IMR-90 (cell line): ENCODE data around the gene DRC7. TPM values are rescaled to one million over a fixed set of nuclear protein-coding genes. Genes with fewer than 3 reads are reported as not detected.

Experiments used
- ATAC-seq: fragments of 200-7000 bp; cut with Tn5 transposase; 2 replicates; pipeline ENCODE4 v1.9.1; 2020; ENCODE audit warnings: low read depth, mild to moderate bottlenecking, moderate library complexity
- BruUV-seq: library from RNA; stranded (reverse); fragments of 400-500 nt; replicated peaks from 2 replicates; lab custom pipeline; 2021; lab: Mats Ljungman, UMichigan
- CTCF ChIA-PET: fragments of 300-600 bp; formaldehyde crosslinking; extraction: SDS; loops from one replicate; lab custom pipeline; 2021; ENCODE audit warnings: antibody characterized with exemption; lab: Yijun Ruan, JAX
- POLR2A ChIA-PET: fragments of 300-600 bp; sonication (Branson Sonifier 250); formaldehyde crosslinking; loops from one replicate; lab custom pipeline; 2022; ENCODE audit warnings: antibody characterized with exemption; ENCODE audit not compliant: unreplicated experiment; lab: Charles Lee
- DNase-seq: peaks from one replicate; pipeline ENCODE4 v3.0.0; 2013
- H2AFZ ChIP-seq: replicated peaks from 2 replicates; pipeline ENCODE3; 2013; ENCODE audit warnings: low read length, mild to moderate bottlenecking; ENCODE audit not compliant: poor library complexity
- H2AK5ac ChIP-seq: 2 replicates; pipeline ENCODE4 v1.6.1; 2013; ENCODE audit warnings: low read depth, low read length, inconsistent platforms
- H2AK9ac ChIP-seq: replicated peaks from 2 replicates; pipeline ENCODE3; 2013; ENCODE audit warnings: mild to moderate bottlenecking, low read depth, low read length, moderate library complexity; ENCODE audit not compliant: poor library complexity
- H2BK120ac ChIP-seq: 2 replicates; pipeline ENCODE4 v1.6.1; 2013; ENCODE audit warnings: low read depth, low read length, inconsistent platforms
- H2BK15ac ChIP-seq: 3 replicates; pipeline ENCODE4 v1.6.1; 2013; ENCODE audit warnings: low read depth, low read length, inconsistent platforms
- H2BK20ac ChIP-seq: 2 replicates; pipeline ENCODE4 v1.6.1; 2013; ENCODE audit warnings: low read depth, mild to moderate bottlenecking, inconsistent platforms, low read length, moderate library complexity
- H2BK5ac ChIP-seq: 2 replicates; pipeline ENCODE4 v1.6.1; 2013; ENCODE audit warnings: mild to moderate bottlenecking, low read depth, low read length, inconsistent platforms; ENCODE audit not compliant: poor library complexity, severe bottlenecking
- H3K14ac ChIP-seq: replicated peaks from 2 replicates; pipeline ENCODE4 v1.6.1; 2013; ENCODE audit warnings: low read depth, low read length, inconsistent platforms
- H3K18ac ChIP-seq: 2 replicates; pipeline ENCODE4 v1.6.1; 2013; ENCODE audit warnings: low read depth, low read length, control low read depth
- H3K23ac ChIP-seq: 2 replicates; pipeline ENCODE4 v1.6.1; 2013; ENCODE audit warnings: low read depth, low read length, inconsistent platforms
- H3K27ac ChIP-seq: 2 replicates; pipeline ENCODE4 v1.5.1; 2013; ENCODE audit warnings: mild to moderate bottlenecking, control low read depth, low read length; ENCODE audit not compliant: insufficient read depth
- H3K27me3 ChIP-seq: 2 replicates; pipeline ENCODE4 v1.6.1; 2013; ENCODE audit warnings: low read length; ENCODE audit not compliant: control insufficient read depth, insufficient read depth
- H3K36me3 ChIP-seq: 2 replicates; pipeline ENCODE4 v1.6.1; 2013; ENCODE audit warnings: low read length, mixed read lengths; ENCODE audit not compliant: control insufficient read depth, insufficient read depth
- H3K4ac ChIP-seq: 2 replicates; pipeline ENCODE4 v1.6.1; 2013; ENCODE audit warnings: low read depth, low read length, inconsistent platforms
- H3K4me1 ChIP-seq: 2 replicates; pipeline ENCODE4 v1.6.1; 2013; ENCODE audit warnings: low read length, mixed read lengths; ENCODE audit not compliant: control insufficient read depth, insufficient read depth
- H3K4me2 ChIP-seq: 2 replicates; pipeline ENCODE4 v1.6.1; 2013; ENCODE audit warnings: low read depth, mild to moderate bottlenecking, control low read depth, low read length, moderate library complexity
- H3K4me3 ChIP-seq: 2 replicates; pipeline ENCODE4 v1.5.1; 2013; ENCODE audit warnings: low read depth, mild to moderate bottlenecking, control low read depth, low read length, moderate library complexity; ENCODE audit not compliant: insufficient read depth
- H3K56ac ChIP-seq: 2 replicates; pipeline ENCODE4 v1.6.1; 2013; ENCODE audit warnings: low read length, inconsistent platforms; ENCODE audit not compliant: insufficient read depth; ENCODE audit errors: extremely low read depth
- H3K79me1 ChIP-seq, 2 experiments: 2 replicates each; pipeline ENCODE4 v1.6.1; 2013; ENCODE audit warnings: low read length in 2 of 2, inconsistent platforms in 1 of 2, low read depth in 1 of 2
- H3K9ac ChIP-seq: 2 replicates; pipeline ENCODE4 v1.6.1; 2013; ENCODE audit warnings: low read depth, low read length, control low read depth
- H3K9me1 ChIP-seq: 2 replicates; pipeline ENCODE4 v1.6.1; 2013; ENCODE audit warnings: low read length, inconsistent platforms; ENCODE audit not compliant: insufficient read depth
- H3K9me3 ChIP-seq: 2 replicates; pipeline ENCODE4 v1.6.1; 2013; ENCODE audit warnings: low read length; ENCODE audit not compliant: control insufficient read depth, insufficient read depth
- H4K20me1 ChIP-seq: 2 replicates; pipeline ENCODE4 v1.6.1; 2013; ENCODE audit warnings: low read length, inconsistent platforms; ENCODE audit not compliant: insufficient read depth
- H4K5ac ChIP-seq: 2 replicates; pipeline ENCODE4 v1.6.1; 2013; ENCODE audit warnings: mild to moderate bottlenecking, low read depth, low read length, control low read depth
- H4K8ac ChIP-seq, 2 experiments: 2 replicates each; pipeline ENCODE4 v1.6.1; 2013; ENCODE audit warnings: low read depth in 2 of 2, low read length in 2 of 2, control low read depth in 1 of 2, inconsistent platforms in 1 of 2
- H4K91ac ChIP-seq: 2 replicates; pipeline ENCODE4 v1.6.1; 2013; ENCODE audit warnings: low read depth, low read length, inconsistent platforms; ENCODE audit not compliant: insufficient read depth
- BHLHE40 ChIP-seq: fragments of 150-350 bp; IDR thresholded peaks from 2 replicates; pipeline ENCODE4 v1.6.1; 2016; ENCODE audit warnings: mild to moderate bottlenecking, low read depth, low read length
- CEBPB ChIP-seq: IDR thresholded peaks from 2 replicates; pipeline ENCODE4 v1.6.1; 2012; ENCODE audit warnings: low read depth, low read length, improper control_type of control experiment
- CHD1 ChIP-seq: IDR thresholded peaks from 2 replicates; pipeline ENCODE4 v1.6.1; 2012; ENCODE audit warnings: low read depth, low read length, improper control_type of control experiment
- FOS ChIP-seq: fragments of 150-350 bp; IDR thresholded peaks from 2 replicates; pipeline ENCODE4 v1.6.1; 2016; ENCODE audit warnings: low read depth, low read length
- MAFK ChIP-seq: IDR thresholded peaks from 2 replicates; pipeline ENCODE4 v1.6.1; 2012; ENCODE audit warnings: low read depth, low read length, improper control_type of control experiment
- MAZ ChIP-seq: IDR thresholded peaks from 2 replicates; pipeline ENCODE4 v1.6.1; 2012; ENCODE audit warnings: low read depth, mild to moderate bottlenecking, low read length, improper control_type of control experiment, moderate library complexity, borderline replicate concordance
- MXI1 ChIP-seq: IDR thresholded peaks from 2 replicates; pipeline ENCODE4 v1.6.1; 2012; ENCODE audit warnings: low read depth, mild to moderate bottlenecking, low read length, moderate library complexity, borderline replicate concordance
- POLR2A ChIP-seq: IDR thresholded peaks from 2 replicates; pipeline ENCODE4 v1.6.1; 2012; ENCODE audit warnings: mild to moderate bottlenecking, low read depth, low read length
- RAD21 ChIP-seq: IDR thresholded peaks from 2 replicates; pipeline ENCODE4 v1.6.1; 2012; ENCODE audit warnings: low read length, improper control_type of control experiment
- RCOR1 ChIP-seq: IDR thresholded peaks from 2 replicates; pipeline ENCODE4 v1.6.1; 2012; ENCODE audit warnings: mild to moderate bottlenecking, low read length, improper control_type of control experiment; ENCODE audit not compliant: insufficient replicate concordance
- RFX5 ChIP-seq: IDR thresholded peaks from 2 replicates; pipeline ENCODE4 v1.8.0; 2012; ENCODE audit warnings: low read depth, mild to moderate bottlenecking, low read length, moderate library complexity
- SMC3 ChIP-seq: fragments of 150-350 bp; IDR thresholded peaks from 2 replicates; pipeline ENCODE4 v1.6.1; 2016; ENCODE audit warnings: low read depth, mild to moderate bottlenecking, antibody characterized with exemption, low read length, moderate library complexity
- WGBS, 2 experiments: methylation state at CpG; one replicate each; pipeline versions ENCODE4 v1.1.5 to v1.1.7; 2013; ENCODE audit warnings: missing lambda C conversion rate in 2 of 2; ENCODE audit not compliant: insufficient read length in 1 of 2; ENCODE audit errors: extremely low coverage in 2 of 2; 5-methylcytosine and 5-hydroxymethylcytosine counted together
- dilution Hi-C: fragments of 300-500 bp; cut with HindIII; formaldehyde crosslinking; loops from one replicate; pipeline ENCODE4 v1.14.3; 2018; ENCODE audit warnings: low sequenced_read_pairs; ENCODE audit not compliant: unreplicated experiment
- in situ Hi-C: fragments of 300-500 bp; cut with MboI; formaldehyde crosslinking; loops from 3 replicates; pipeline ENCODE4 v1.14.3; 2019; ENCODE audit warnings: low sequenced_read_pairs, inconsistent platforms, mixed read lengths
- intact Hi-C: fragments of 100-400 bp; cut with micrococcal nuclease; formaldehyde crosslinking; loops from 2 replicates; pipeline ENCODE4 v1.10.0; 2022
- polyA plus RNA-seq, 3 experiments: library from polyadenylated mRNA; depleted of rRNA; stranded (reverse); fragments of >200 nt; gene quantifications; 2 replicates each; pipeline ENCODE4 v1.2.3, GENCODE V29; 2012; ENCODE audit warnings: low replicate concordance in 1 of 3
- total RNA-seq: library from RNA; depleted of rRNA; stranded (reverse); fragments of >200 nt; gene quantifications from 2 replicates; pipeline ENCODE4 v1.2.3, GENCODE V29; 2012
- TF ChIP-seq, protein P1 (sequence below): conservative IDR thresholded peaks from 2 replicates; pipeline ENCODE4 v1.5.1; 2012; ENCODE audit warnings: mild to moderate bottlenecking, low read depth, low read length, improper control_type of control experiment
- TF ChIP-seq, protein P2 (sequence below): fragments of 150-350 bp; IDR thresholded peaks from 2 replicates; pipeline ENCODE4 v1.6.1; 2017; ENCODE audit warnings: mild to moderate bottlenecking, antibody characterized with exemption, low read length, low read depth
- TF ChIP-seq, protein P3 (sequence below): fragments of 150-350 bp; IDR thresholded peaks from 2 replicates; pipeline ENCODE4 v1.6.1; 2016; ENCODE audit warnings: low read depth, mild to moderate bottlenecking, low read length, moderate library complexity, borderline replicate concordance

The DRC7 gene
- total and polyA plus RNA-seq, 2 of the 4 experiments (the other 2 are of a cell fraction) = not detected

DNA sequence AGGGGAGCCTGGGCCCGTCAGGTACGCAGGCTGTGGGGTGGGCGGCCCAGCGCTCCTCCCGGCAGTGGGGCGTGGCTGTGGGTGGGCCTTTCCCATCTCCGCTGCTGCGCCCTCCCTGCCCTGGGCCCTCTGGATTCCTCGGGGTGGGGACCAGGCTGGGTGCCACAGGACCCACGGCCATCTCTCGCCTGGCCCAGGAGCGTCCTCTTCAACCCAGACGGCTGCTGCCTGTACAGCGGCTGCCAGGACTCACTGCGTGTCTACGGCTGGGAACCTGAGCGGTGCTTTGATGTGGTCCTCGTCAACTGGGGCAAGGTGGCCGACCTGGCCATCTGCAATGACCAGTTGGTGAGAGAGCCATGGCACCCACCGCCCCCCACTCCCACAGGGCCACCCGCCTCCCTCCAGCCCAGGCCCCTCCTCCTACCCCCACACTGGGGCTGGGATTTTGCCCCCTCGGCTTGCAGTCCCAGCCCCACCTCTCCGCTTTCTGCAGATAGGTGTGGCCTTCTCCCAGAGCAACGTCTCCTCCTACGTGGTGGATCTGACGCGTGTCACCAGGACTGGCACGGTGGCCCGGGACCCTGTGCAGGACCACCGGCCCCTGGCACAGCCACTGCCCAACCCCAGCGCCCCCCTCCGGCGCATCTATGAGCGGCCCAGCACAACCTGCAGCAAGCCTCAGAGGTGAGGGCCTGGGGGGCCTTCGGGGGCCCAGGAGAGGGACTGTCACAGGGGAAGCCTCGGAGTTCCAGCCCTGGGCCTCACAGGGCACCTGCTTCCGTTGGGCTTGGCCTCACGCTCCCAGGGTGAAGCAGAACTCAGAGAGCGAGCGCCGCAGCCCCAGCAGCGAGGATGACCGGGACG is 58.2 kb downstream of the DRC7 start:
- no peaks in the 10 kb centered on the region for H3K9me3 ChIP-seq
- in situ Hi-C loops = loop anchor here (10.0 kb wide), 2 partner anchors 112 to 252 kb away; partner anchors contain the start of genes USB1 and ZNF319
- POLR2A ChIA-PET = no interaction called here

More for the DNA sequence above, 58.2 kb downstream of the DRC7 start:
- Histone ChIP-seq H3K4me3 (no peak overlapping the region), H3K9me1 (no peaks in the 10 kb centered on the region), H3K27ac (no peak overlapping the region), H2BK5ac (no peak overlapping the region), H3K9ac (no peak overlapping the region), H2AK9ac (no peak overlapping the region), H3K27me3 (no peaks in the 10 kb centered on the region), H4K8ac (no peak overlapping the region), H2AFZ (no peak overlapping the region), H4K91ac (no peak overlapping the region), H3K4ac (no peak overlapping the region), H3K14ac (no peak overlapping the region), H3K4me2 (no peak overlapping the region), H4K20me1 (no peaks in the 10 kb centered on the region; the same call in 1 of the 2 replicates), H2BK20ac (no peak overlapping the region), H2BK15ac (no peak overlapping the region), H2AK5ac (no peak overlapping the region), H3K23ac (no peak overlapping the region), H3K36me3 (peaks cover 32% of the 10 kb centered on the region), H4K5ac (no peak overlapping the region), H3K4me1 (0 out of 2 replicates have a peak, but pooled peaks cover 2% of the 10 kb centered on the region), H2BK120ac (no peak overlapping the region), H3K18ac (no peak overlapping the region), H3K79me1 (no peaks in the 10 kb centered on the region), H3K56ac (no peak overlapping the region)
- CTCF ChIA-PET = no interaction called here
- WGBS, 2 experiments = 88% methylated on average over 18 of the region's 44 CpGs; no CpG with 5 or more reads in 1 of the 2 experiments
- TF ChIP-seq POLR2A (no peak), FOS (no peak), CHD1 (no peak), MAFK (no peak), RCOR1 (no peak), SMC3 (no peak), RFX5 (no peak), CEBPB (no peak), RAD21 (no peak), MXI1 (no peak), MAZ (no peak), BHLHE40 (no peak)
- TF ChIP-seq, protein P1, sequence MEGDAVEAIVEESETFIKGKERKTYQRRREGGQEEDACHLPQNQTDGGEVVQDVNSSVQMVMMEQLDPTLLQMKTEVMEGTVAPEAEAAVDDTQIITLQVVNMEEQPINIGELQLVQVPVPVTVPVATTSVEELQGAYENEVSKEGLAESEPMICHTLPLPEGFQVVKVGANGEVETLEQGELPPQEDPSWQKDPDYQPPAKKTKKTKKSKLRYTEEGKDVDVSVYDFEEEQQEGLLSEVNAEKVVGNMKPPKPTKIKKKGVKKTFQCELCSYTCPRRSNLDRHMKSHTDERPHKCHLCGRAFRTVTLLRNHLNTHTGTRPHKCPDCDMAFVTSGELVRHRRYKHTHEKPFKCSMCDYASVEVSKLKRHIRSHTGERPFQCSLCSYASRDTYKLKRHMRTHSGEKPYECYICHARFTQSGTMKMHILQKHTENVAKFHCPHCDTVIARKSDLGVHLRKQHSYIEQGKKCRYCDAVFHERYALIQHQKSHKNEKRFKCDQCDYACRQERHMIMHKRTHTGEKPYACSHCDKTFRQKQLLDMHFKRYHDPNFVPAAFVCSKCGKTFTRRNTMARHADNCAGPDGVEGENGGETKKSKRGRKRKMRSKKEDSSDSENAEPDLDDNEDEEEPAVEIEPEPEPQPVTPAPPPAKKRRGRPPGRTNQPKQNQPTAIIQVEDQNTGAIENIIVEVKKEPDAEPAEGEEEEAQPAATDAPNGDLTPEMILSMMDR = no peak
- TF ChIP-seq, protein P2, sequence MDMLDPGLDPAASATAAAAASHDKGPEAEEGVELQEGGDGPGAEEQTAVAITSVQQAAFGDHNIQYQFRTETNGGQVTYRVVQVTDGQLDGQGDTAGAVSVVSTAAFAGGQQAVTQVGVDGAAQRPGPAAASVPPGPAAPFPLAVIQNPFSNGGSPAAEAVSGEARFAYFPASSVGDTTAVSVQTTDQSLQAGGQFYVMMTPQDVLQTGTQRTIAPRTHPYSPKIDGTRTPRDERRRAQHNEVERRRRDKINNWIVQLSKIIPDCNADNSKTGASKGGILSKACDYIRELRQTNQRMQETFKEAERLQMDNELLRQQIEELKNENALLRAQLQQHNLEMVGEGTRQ = no peak
- TF ChIP-seq, protein P3, sequence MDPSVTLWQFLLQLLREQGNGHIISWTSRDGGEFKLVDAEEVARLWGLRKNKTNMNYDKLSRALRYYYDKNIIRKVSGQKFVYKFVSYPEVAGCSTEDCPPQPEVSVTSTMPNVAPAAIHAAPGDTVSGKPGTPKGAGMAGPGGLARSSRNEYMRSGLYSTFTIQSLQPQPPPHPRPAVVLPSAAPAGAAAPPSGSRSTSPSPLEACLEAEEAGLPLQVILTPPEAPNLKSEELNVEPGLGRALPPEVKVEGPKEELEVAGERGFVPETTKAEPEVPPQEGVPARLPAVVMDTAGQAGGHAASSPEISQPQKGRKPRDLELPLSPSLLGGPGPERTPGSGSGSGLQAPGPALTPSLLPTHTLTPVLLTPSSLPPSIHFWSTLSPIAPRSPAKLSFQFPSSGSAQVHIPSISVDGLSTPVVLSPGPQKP = no peak
- no TSS peak for BruUV-seq
- dilution Hi-C loops = no loop called here
- intact Hi-C loops = no loop called here
- DNase-seq = no peak
- no peak for ATAC-seq
